PFSK-1 (cell line): ENCODE data around the gene LGR4.

Experiments used
- FOXP2 ChIP-seq: optimal IDR thresholded peaks from 2 replicates; pipeline ENCODE3; 2011; ENCODE audit warnings: borderline replicate concordance, control low read depth, inconsistent platforms; ENCODE audit not compliant: insufficient read depth; ENCODE audit errors: extremely low read length, extremely low read depth
- POLR2AphosphoS5 ChIP-seq: IDR thresholded peaks from 2 replicates; pipeline ENCODE4 v1.6.1; 2012; ENCODE audit warnings: low read depth, mild to moderate bottlenecking, control low read depth, low read length, moderate library complexity
- REST ChIP-seq, 2 experiments: IDR thresholded peaks; 2 replicates each; pipeline versions ENCODE4 v1.6.1 to v1.8.0; 2011 to 2012; ENCODE audit warnings: low read depth in 2 of 2, low read length in 2 of 2, control low read depth in 1 of 2, inconsistent platforms in 1 of 2, mild to moderate bottlenecking in 1 of 2, moderate library complexity in 1 of 2; ENCODE audit not compliant: insufficient read depth in 1 of 2
- SIN3A ChIP-seq: IDR thresholded peaks from 2 replicates; pipeline ENCODE4 v1.6.1; 2012; ENCODE audit warnings: mild to moderate bottlenecking, low read length, moderate library complexity, borderline replicate concordance; ENCODE audit not compliant: insufficient read depth
- TAF1 ChIP-seq: IDR thresholded peaks from 2 replicates; pipeline ENCODE4 v1.6.1; 2012; ENCODE audit warnings: low read length, control low read depth, borderline replicate concordance; ENCODE audit not compliant: insufficient read depth

GRCh38 chr11:27395556-27396258, 76.9 kb downstream of the LGR4 start:
- no peak for TF ChIP-seq POLR2AphosphoS5
- TF ChIP-seq REST (IDR thresholded peaks at IDR 0.05; ENCODE audit: insufficient read depth in 1 of 2, low read depth in 2 of 2, low read length in 2 of 2), result no peak
- no peak for TF ChIP-seq TAF1
- no peak for TF ChIP-seq SIN3A
- no peak for TF ChIP-seq FOXP2
